ENCODE data around the gene PRMT9. TPM values are rescaled to one million over a fixed set of nuclear protein-coding genes. Genes with fewer than 3 reads are reported as not detected.

The PRMT9 gene
- total and polyA plus RNA-seq, 2 of the 4 experiments (the other 2 are of a cell fraction): 5.0 to 14.2 TPM

DNA sequence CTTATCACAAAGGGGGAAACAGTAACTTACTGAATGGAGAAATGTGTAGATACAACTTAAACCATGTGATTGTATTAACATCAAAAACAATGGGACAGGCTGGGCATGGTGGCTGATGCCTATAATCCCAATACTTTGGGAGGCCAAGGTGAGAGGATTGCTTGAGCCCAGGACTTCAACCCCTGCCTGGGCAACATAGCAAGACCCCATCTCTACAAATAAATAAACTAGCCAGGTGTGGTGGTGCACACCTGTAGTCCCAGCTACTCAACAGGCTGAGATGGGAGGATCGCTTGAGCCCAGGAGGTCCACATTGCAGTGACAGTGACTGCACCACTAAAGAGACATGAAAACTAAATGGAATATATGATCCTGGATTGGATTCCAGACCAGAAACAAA lies 40.3 kb downstream of the PRMT9 start:
- H3K56ac ChIP-seq (ENCODE audit: extremely low read depth, insufficient read depth, low read length): no peak overlapping the region
- no peak overlapping the region for H4K8ac ChIP-seq (ENCODE audit: low read depth in 2 of 2, low read length in 2 of 2)
- no peak for DNase-seq
- intact Hi-C loops (cut with micrococcal nuclease) (no loop called here), dilution Hi-C loops (cut with HindIII; ENCODE audit: low sequenced_read_pairs, unreplicated experiment) (no loop called here), in situ Hi-C loops (cut with MboI; ENCODE audit: low sequenced_read_pairs) (no loop called here)
- no peaks in the 10 kb centered on the region for H3K27me3 ChIP-seq (ENCODE audit: control insufficient read depth, insufficient read depth, low read length)
- H3K9me1 ChIP-seq (ENCODE audit: insufficient read depth, low read length): peaks cover 5% of the 10 kb centered on the region; the same call in 1 of the 2 replicates
- no CpG with 5 or more reads among the region's 1 CpG for WGBS, 2 experiments (ENCODE audit: extremely low coverage in 2 of 2, insufficient read length in 1 of 2)
- no peaks in the 10 kb centered on the region for H3K4me1 ChIP-seq (ENCODE audit: control insufficient read depth, insufficient read depth, low read length)
- H3K4ac ChIP-seq (ENCODE audit: low read depth, low read length): no peak overlapping the region
- no peak overlapping the region for H3K9ac ChIP-seq (ENCODE audit: low read depth, low read length)
- H2AK9ac ChIP-seq (replicated peaks; ENCODE audit: low read depth, low read length, poor library complexity): no peak overlapping the region
- H4K5ac ChIP-seq (ENCODE audit: low read depth, low read length): no peak overlapping the region
- no peak overlapping the region for H3K23ac ChIP-seq (ENCODE audit: low read depth, low read length)
- no peak overlapping the region for H2BK120ac ChIP-seq (ENCODE audit: low read depth, low read length)
- no peak overlapping the region for H2BK5ac ChIP-seq (ENCODE audit: low read depth, low read length, poor library complexity, severe bottlenecking)
- no peak overlapping the region for H4K91ac ChIP-seq (ENCODE audit: insufficient read depth, low read depth, low read length)
- no peak overlapping the region for H2AFZ ChIP-seq (replicated peaks; ENCODE audit: low read length, poor library complexity)
- no peak overlapping the region for H3K18ac ChIP-seq (ENCODE audit: low read depth, low read length)
- peaks cover 9% of the 10 kb centered on the region for H3K36me3 ChIP-seq (ENCODE audit: control insufficient read depth, insufficient read depth, low read length)
- no peak overlapping the region for H3K4me3 ChIP-seq (ENCODE audit: insufficient read depth, low read depth, low read length)
- ATAC-seq (ENCODE audit: low read depth): no peak
- POLR2A ChIA-PET (ENCODE audit: unreplicated experiment): no interaction called here
- no peaks in the 10 kb centered on the region for H4K20me1 ChIP-seq (ENCODE audit: insufficient read depth, low read length)
- no peak overlapping the region for H2BK20ac ChIP-seq (ENCODE audit: low read depth, low read length)
- H3K4me2 ChIP-seq (ENCODE audit: low read depth, low read length): no peak overlapping the region
- TF ChIP-seq CHD1 (IDR thresholded peaks at IDR 0.05; ENCODE audit: low read depth, low read length) (no peak), RCOR1 (IDR thresholded peaks at IDR 0.05; ENCODE audit: insufficient replicate concordance, low read length) (no peak), POLR2A (IDR thresholded peaks at IDR 0.05; ENCODE audit: low read depth, low read length) (no peak), CEBPB (IDR thresholded peaks at IDR 0.05; ENCODE audit: low read depth, low read length) (no peak), MAZ (IDR thresholded peaks at IDR 0.05; ENCODE audit: borderline replicate concordance, low read depth, low read length) (no peak), SMC3 (IDR thresholded peaks at IDR 0.05; ENCODE audit: low read depth, low read length) (no peak), FOS (IDR thresholded peaks at IDR 0.05; ENCODE audit: low read depth, low read length) (no peak), MXI1 (IDR thresholded peaks at IDR 0.05; ENCODE audit: borderline replicate concordance, low read depth, low read length) (no peak), RFX5 (IDR thresholded peaks at IDR 0.05; ENCODE audit: low read depth, low read length) (no peak)
- TF ChIP-seq, protein P1, sequence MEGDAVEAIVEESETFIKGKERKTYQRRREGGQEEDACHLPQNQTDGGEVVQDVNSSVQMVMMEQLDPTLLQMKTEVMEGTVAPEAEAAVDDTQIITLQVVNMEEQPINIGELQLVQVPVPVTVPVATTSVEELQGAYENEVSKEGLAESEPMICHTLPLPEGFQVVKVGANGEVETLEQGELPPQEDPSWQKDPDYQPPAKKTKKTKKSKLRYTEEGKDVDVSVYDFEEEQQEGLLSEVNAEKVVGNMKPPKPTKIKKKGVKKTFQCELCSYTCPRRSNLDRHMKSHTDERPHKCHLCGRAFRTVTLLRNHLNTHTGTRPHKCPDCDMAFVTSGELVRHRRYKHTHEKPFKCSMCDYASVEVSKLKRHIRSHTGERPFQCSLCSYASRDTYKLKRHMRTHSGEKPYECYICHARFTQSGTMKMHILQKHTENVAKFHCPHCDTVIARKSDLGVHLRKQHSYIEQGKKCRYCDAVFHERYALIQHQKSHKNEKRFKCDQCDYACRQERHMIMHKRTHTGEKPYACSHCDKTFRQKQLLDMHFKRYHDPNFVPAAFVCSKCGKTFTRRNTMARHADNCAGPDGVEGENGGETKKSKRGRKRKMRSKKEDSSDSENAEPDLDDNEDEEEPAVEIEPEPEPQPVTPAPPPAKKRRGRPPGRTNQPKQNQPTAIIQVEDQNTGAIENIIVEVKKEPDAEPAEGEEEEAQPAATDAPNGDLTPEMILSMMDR (conservative IDR thresholded peaks at IDR 0.05; ENCODE audit: low read depth, low read length): no peak
- no peak overlapping the region for H3K14ac ChIP-seq (replicated peaks; ENCODE audit: low read depth, low read length)
- H3K79me1 ChIP-seq (ENCODE audit: low read depth in 1 of 2, low read length in 2 of 2): peaks cover 6 to 17% of the 10 kb centered on the region in 2 experiments
- H2BK15ac ChIP-seq (ENCODE audit: low read depth, low read length): no peak overlapping the region
- BruUV-seq (replicated peaks): no TSS peak
- no peak overlapping the region for H2AK5ac ChIP-seq (ENCODE audit: low read depth, low read length)
- H3K9me3 ChIP-seq (ENCODE audit: control insufficient read depth, insufficient read depth, low read length): no peaks in the 10 kb centered on the region
- CTCF ChIA-PET: interaction anchor here (0.6 kb wide), 1 partner anchor 144 kb away, joined by 3 read pairs; no protein-coding TSS in a partner anchor
- H3K27ac ChIP-seq (ENCODE audit: insufficient read depth, low read length): no peak overlapping the region

Measured in IMR-90 (cell line).